Effector memory CD4-positive, alpha-beta T cell (primary cell): ENCODE measurements around the gene DYRK1B.

Experiments
- DNase-seq, 3 donors: peaks; one replicate each; pipeline ENCODE4 v3.0.0-alpha.2; 2020
- H3K27ac ChIP-seq: 2 replicates; pipeline ENCODE4 v1.7.0; 2013; ENCODE audit warnings: mild to moderate bottlenecking, low read length, moderate library complexity; ENCODE audit not compliant: insufficient read depth, poor library complexity, severe bottlenecking
- H3K27me3 ChIP-seq: replicated peaks from 2 replicates; pipeline ENCODE4 v1.7.0; 2013; ENCODE audit warnings: mild to moderate bottlenecking, low read length; ENCODE audit not compliant: insufficient read depth, control insufficient read depth, poor library complexity, severe bottlenecking
- H3K36me3 ChIP-seq: 2 replicates; pipeline ENCODE4 v1.7.0; 2013; ENCODE audit warnings: mild to moderate bottlenecking, low read length, moderate library complexity; ENCODE audit not compliant: control insufficient read depth, insufficient read depth
- H3K4me1 ChIP-seq: 2 replicates; pipeline ENCODE4 v1.7.0; 2013; ENCODE audit warnings: low read length, mild to moderate bottlenecking; ENCODE audit not compliant: control insufficient read depth, insufficient read depth, poor library complexity, severe bottlenecking
- H3K4me3 ChIP-seq: 2 replicates; pipeline ENCODE4 v1.7.0; 2013; ENCODE audit warnings: low read length, low read depth, mild to moderate bottlenecking; ENCODE audit not compliant: insufficient read depth, poor library complexity, severe bottlenecking
- H3K9me3 ChIP-seq: 2 replicates; pipeline ENCODE4 v1.7.0; 2013; ENCODE audit warnings: mild to moderate bottlenecking, low read length, moderate library complexity; ENCODE audit not compliant: control insufficient read depth

The DYRK1B gene

DNA sequence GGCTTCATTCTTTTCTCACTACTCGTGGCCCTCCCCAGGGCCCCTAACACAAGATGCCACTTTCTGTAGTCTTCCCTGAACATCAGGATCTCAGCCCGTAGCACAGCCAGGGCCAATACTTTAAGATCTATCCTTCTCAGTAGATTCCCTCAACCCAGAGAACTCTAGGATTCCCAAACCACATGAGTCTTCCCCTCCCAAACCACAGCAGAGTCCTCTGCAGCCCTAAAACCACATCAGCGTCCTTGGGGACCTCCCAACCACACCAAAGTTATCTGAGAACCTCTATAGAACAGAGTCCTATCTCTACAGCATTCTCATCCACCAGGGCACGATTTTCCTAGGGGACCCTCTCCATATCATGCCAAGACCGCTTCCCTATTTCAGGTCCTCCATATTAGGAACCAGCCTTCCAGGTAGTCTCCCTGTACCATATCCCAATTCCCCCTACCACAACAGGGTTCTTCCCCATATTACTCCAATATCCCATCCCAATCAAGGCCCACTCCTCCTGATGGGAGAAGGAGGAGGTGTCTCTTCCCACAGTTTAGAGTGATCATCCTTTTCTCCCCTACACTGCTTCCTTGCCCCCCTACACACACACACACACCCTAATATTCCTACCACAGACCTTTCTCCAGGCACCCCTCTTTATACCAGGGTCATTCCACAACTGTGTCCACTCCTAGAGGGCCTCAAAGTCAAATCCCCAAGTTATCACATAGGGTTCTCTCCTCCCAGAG is 1.4 kb downstream of the DYRK1B start:
- peak overlapping the region; percentile 100 for H3K4me3 ChIP-seq
- H3K4me1 ChIP-seq = peaks cover 18% of the 10 kb centered on the region
- H3K36me3 ChIP-seq = peaks cover 46% of the 10 kb centered on the region
- DNase-seq = peak in 1 of 3 donors; percentile 40
- peak overlapping the region; percentile 99 for H3K27ac ChIP-seq
- no peaks in the 10 kb centered on the region for H3K9me3 ChIP-seq
- no peaks in the 10 kb centered on the region for H3K27me3 ChIP-seq

DNA sequence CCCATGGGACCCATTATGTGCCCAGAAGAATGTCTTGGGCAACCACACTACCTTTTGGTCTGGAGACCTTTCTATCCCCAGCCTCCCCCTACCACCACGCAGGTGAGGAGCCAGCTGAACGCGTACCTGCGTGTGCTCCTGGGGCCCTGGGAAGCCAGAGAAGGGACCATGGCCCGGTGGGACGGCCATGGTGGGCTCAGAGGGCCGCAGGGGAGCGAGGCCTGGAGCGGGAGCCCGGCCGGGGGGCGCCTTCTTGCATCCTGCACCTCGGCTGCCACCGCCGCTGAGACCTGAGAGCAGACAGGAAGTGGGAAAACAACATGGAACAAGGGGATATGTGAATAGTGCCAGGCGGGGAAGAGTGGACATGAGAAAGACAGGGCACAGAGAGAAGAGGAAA is 2.3 kb downstream of the DYRK1B start:
- H3K36me3 ChIP-seq = peaks cover 45% of the 10 kb centered on the region
- peak overlapping the region; percentile 99 for H3K27ac ChIP-seq

DNA sequence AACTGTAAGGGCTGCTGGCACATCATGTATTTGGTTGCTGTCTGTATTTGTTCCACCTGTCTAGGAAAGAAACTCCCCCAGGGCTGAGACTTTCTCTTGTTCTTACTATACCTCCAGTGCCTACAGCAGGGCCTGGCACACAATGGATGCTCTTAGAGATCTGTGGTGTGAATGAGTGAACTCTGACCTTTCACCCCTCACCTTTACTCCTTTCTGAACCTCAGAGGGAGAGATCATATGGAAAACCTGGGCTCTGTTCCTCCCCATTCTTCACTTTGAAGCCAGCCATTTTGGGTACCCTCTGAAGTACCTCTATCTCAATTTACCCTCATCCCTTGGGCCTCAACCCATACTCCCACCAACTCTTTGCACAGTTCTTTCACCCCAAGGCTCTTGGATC is 3.1 kb downstream of the DYRK1B start:
- Histone ChIP-seq H3K27me3 (no peaks in the 10 kb centered on the region), H3K4me3 (no peak overlapping the region), H3K4me1 (peaks cover 18% of the 10 kb centered on the region), H3K27ac (no peak overlapping the region), H3K9me3 (no peaks in the 10 kb centered on the region), H3K36me3 (peaks cover 46% of the 10 kb centered on the region)
- no peak for DNase-seq

More for the DNA sequence above, 2.3 kb downstream of the DYRK1B start:
- Histone ChIP-seq H3K4me1 (peaks cover 18% of the 10 kb centered on the region), H3K4me3 (no peak overlapping the region), H3K9me3 (no peaks in the 10 kb centered on the region), H3K27me3 (no peaks in the 10 kb centered on the region)
- DNase-seq = no peak

DNA sequence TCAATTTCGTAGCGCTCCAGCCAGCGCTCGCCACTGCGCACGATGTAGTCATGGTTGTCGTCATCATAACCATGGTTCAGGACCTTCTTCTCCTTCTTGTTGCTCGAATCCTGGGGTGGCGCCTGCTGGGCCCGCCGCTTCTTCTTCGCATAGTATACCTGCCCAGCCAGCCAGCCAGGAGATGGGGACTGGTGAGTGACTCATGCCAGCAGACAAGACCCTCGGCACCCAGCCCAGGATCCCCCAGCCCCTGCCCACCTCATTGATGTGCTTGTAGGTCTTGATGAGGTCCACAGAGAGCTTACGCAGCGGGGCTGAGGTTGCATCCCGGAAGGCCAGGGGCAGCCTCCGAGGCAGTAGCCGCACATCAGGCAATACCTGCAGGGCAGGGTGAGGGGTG is 3.6 kb downstream of the DYRK1B start:
- no peak overlapping the region for H3K27ac ChIP-seq
- DNase-seq = no peak
- H3K9me3 ChIP-seq = no peaks in the 10 kb centered on the region
- peaks cover 18% of the 10 kb centered on the region for H3K4me1 ChIP-seq
- H3K27me3 ChIP-seq = no peaks in the 10 kb centered on the region
- peaks cover 50% of the 10 kb centered on the region for H3K36me3 ChIP-seq
- H3K4me3 ChIP-seq = no peak overlapping the region

DNA sequence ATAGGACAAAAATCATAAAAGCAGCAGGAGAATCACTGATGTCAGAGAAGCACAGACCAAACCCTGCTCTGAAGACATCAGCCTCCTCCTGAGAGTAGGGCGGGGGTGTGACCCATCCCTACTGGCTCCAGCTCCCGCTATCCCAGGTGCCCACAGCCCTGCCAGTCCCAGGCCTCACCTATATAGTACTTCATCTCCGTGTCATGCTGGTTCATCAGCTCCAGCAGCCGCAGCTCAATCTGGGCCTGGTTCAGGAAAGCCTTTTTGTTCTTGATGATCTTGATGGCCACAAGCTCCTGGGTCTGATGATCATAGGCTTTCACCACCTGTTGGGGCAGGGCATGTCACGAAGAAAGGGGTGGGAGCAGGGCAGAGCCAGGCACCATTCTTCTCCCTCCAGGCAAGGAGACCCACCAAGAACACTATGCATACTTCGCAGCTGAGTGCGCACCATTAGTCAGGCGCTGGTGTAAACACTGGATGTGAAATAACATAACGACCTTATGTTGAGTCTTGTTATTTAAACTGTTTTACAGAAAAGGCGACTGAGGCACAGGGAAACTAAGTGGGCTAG is 4.2 kb downstream of the DYRK1B start:
- Histone ChIP-seq H3K4me1 (peaks cover 18% of the 10 kb centered on the region), H3K36me3 (peaks cover 50% of the 10 kb centered on the region), H3K4me3 (no peak overlapping the region), H3K27me3 (no peaks in the 10 kb centered on the region), H3K9me3 (no peaks in the 10 kb centered on the region), H3K27ac (no peak overlapping the region)
- DNase-seq = no peak

DNA sequence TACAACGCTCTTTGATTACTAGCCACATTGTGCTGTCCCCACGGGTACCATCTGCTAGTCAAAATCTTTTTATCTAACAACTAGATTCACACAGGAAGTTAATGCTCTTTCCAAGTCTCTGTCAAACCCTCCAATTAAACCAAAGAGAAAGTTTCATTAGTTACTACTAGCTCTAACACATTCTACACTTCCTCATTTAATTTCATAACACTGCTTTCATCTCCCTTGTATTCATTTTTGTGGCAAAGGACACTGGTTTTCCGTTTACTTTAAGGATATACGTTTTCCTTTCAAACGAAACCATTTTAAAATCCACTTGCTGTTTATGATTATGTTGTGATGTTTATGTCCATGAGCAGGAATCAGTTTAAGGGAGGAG is 5.3 kb downstream of the DYRK1B start:
- Histone ChIP-seq H3K9me3 (no peaks in the 10 kb centered on the region), H3K27ac (no peak overlapping the region), H3K4me1 (peaks cover 20% of the 10 kb centered on the region), H3K27me3 (no peaks in the 10 kb centered on the region), H3K4me3 (no peak overlapping the region), H3K36me3 (peaks cover 44% of the 10 kb centered on the region)
- no peak for DNase-seq

DNA sequence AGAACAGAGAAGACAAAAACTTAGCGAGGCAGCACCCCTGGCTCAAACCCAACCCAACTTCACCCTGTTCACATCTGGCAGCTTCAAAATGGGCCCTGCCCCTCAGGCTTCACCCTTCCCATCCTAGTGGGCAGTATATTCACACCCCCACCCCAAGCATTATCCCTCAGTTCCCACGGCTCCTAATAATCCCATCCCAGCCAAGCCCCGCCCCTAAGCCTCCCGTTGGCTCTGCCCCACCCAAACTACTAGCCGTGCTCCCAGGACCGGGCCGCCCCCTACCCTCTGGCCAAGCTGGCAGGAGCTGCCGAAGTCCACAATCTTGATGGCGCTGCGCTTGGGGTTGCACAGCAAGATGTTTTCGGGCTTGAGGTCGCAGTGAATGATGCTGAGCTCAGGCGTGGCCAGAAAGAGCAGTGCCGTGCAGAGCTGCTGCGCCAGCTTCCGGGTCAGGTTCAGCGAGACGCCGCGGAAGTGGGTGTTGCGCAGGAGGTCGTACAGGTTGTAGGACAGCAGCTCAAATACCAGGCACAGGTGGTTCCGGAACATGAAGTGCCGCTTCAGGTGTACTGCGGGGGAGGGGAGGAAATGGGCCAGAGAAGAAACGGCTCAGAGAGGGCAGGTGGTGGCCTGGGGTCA is 5.8 kb downstream of the DYRK1B start:
- Histone ChIP-seq H3K27ac (no peak overlapping the region), H3K36me3 (peaks cover 44% of the 10 kb centered on the region), H3K9me3 (no peaks in the 10 kb centered on the region), H3K4me1 (peaks cover 20% of the 10 kb centered on the region), H3K4me3 (no peak overlapping the region), H3K27me3 (no peaks in the 10 kb centered on the region)
- DNase-seq = no peak

DNA sequence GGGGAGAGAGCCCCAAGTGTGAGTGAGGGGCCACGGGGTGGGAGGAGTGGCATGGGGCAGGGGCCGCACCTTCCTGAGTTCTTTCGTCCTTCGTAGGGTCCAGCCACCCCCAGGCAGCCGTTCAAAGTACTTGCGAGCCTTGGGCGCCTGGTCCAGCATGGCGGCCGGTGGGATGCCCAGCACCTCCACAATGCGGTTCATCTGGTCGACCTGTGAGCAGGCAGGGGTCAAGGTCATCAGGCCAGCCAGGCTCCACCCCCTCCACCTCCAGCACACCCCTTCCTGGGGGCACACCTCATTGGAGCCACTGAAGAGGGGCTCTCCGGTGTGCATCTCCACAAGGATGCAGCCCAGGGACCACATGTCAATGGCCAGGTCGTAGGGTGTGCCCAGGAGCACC is 6.7 kb downstream of the DYRK1B start:
- H3K36me3 ChIP-seq = peaks cover 44% of the 10 kb centered on the region
- H3K27me3 ChIP-seq = no peaks in the 10 kb centered on the region
- peaks cover 12% of the 10 kb centered on the region for H3K4me1 ChIP-seq
- no peak overlapping the region for H3K27ac ChIP-seq
- H3K4me3 ChIP-seq = no peak overlapping the region
- no peaks in the 10 kb centered on the region for H3K9me3 ChIP-seq
- no peak for DNase-seq

DNA sequence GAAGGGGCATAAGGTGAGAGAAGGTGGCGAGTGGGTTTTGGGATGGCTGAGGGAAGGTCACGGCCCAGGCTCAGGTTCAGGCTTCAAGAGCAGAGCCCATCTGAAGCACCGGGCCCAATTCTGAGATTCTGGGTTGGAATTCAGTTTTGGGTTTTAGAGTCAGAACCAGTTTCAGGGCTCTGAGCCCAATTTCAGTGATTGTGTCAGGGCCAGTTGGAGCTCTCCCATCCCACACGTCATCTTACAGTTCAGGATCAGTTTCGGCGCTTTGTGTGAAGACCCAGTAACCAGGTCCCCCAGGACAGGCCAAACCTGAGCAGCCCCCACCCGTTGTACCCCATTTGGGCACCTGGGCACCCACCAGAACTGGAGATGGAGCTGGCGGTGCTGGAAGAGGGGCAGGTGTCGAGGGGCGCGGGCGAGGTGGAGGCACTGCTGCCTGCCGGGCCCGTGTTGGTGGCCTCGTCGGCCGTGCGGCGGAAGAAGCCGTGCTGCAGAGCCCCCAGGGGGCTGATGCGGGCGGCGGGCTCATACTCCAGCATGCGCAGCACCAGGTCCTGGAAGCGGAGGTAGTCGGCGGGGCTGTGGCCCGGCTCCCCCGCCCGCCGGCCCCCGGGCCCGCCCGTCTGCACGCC is 7.5 kb downstream of the DYRK1B start:
- DNase-seq = no peak
- Histone ChIP-seq H3K4me3 (no peak overlapping the region), H3K27ac (no peak overlapping the region), H3K4me1 (peaks cover 11% of the 10 kb centered on the region), H3K27me3 (no peaks in the 10 kb centered on the region), H3K9me3 (no peaks in the 10 kb centered on the region), H3K36me3 (peaks cover 44% of the 10 kb centered on the region)
